Esophagus mucosa (tissue), 1 donor: ENCODE results near the gene WDFY1. TPM values are rescaled to one million over a fixed set of nuclear protein-coding genes. Genes with fewer than 3 reads are reported as not detected.

ENCODE experiments used
- ATAC-seq: fragments of 200-7000 bp; cut with Tn5 transposase; one replicate; pipeline ENCODE4 v1.9.1; 2020
- total RNA-seq: library from RNA; stranded (reverse); gene quantifications from one replicate; pipeline ENCODE4 v1.2.4, GENCODE V29; 2023
- donor health status: DM: yes; HTN: yes; CAD: no.

The WDFY1 gene, protein sequence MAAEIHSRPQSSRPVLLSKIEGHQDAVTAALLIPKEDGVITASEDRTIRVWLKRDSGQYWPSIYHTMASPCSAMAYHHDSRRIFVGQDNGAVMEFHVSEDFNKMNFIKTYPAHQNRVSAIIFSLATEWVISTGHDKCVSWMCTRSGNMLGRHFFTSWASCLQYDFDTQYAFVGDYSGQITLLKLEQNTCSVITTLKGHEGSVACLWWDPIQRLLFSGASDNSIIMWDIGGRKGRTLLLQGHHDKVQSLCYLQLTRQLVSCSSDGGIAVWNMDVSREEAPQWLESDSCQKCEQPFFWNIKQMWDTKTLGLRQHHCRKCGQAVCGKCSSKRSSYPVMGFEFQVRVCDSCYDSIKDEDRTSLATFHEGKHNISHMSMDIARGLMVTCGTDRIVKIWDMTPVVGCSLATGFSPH
- total RNA-seq: 24.9 TPM

DNA sequence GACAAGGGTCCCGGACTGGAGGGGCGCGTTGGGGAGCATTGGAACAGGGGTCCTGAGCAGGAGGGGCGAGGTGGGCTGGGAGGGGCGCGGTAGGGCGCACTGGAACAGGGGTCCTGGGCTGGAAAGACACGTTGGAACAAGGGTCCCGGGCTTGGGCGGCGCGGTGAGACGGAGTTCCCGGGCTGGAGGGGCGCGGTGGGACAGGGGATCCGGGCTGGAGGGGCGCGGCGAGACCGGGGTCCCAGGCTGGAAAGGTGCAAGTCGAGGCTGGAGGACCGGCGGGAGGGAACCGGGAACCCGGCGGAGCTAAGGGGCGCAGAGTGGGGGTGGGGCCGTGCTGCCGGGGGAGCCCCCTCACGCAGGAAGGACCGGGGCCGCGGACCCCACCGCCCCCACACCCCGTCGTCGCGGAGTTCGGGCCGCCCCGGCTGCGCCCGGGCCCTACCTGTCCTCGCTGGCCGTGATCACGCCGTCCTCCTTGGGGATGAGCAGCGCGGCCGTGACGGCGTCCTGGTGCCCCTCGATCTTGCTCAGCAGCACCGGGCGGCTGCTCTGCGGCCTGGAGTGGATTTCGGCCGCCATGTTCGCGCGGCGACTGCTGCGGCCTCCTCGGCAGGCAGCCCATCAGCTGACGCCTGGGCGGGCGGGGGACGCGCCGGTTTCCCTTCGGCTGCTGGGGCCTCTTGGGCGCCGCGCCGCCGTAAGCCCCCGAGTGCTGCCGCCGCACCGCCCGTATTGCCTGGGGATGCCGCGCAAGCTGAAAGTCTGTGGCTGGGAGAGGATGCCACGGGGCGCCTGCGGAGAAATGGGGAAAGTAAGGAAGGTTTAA lies at the start of gene WDFY1:
WDFY1 (minus strand) TSS at position 633 of the 829 bp plus-strand sequence; CDS start at position 582, 51 bp downstream.
- peak; percentile 90 for ATAC-seq

DNA sequence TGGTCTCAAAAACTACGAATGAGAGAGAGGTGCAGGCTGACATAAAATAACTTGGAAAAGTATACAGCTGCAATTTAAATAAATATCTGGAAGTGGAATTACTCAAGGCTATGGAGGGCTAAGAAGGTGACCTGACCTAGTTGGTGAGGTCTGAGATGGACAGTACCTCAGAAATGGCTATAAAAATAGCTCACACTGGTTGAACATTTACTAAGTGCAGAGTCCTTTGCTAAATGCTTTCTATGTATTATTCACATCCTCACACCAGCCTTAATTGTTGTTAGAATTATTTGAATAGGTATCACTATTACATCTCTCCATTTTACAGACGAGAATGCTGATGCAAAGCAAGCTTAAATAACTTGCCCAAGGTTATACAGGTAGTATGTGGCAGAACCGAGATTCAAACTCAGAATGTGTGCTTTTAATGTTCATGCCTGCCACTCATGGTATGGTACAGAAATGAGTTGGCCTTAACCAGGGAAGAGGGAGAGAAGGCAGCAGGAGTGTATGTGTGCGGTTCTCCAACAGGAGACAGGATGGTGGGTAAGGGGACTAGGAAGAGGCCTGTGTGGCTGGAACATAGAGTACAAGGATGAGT lies 49.5 kb upstream of the WDFY1 start:
- no peak for ATAC-seq

DNA sequence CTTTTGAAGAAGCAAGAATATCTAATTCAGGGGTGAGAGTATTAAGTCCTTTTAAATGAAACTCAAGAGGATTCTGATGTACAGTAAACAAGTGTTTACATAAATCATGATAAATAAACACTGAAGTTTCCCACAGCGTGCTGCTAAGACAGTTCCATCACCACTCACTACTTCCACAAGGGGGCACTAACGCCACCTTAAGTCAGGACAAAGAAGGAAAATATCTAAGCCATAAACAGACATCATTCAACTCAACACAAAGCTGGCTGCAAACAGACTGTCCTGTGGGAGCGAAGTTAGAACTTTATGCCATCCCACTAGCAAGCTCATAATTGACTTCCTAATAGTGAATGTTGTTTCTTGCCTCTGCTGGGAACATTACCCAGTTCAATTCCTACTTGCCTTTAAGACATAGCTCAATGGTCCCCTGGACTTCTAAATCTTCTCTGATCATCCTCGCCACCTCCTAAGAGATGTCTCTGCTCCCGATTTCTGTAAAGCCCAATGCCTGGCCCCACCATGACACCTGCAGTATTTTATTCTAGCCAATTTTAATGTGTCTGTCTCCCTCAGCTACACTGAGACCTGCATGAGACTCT lies 48.6 kb upstream of the WDFY1 start:
- ATAC-seq: peak; percentile 75

DNA sequence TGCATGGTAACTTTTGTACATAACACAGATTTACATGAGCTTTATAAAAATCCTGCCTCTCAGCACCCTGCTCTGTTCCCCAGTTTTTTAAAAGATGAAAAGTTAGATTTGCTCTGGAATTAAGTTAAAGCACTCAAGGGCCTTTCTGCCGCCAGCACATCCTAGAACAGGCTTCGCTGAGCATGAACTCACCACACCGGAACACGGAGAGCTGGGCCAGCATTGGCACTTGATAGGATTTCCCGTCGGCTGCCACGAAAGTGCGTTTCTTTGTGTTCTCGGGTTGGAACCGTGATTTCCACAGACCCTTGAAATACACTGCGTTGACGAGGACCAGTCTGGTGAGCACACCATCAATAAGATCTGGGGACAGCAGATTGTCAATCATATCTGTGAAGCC lies 46.5 kb upstream of the WDFY1 start:
- no peak for ATAC-seq

DNA sequence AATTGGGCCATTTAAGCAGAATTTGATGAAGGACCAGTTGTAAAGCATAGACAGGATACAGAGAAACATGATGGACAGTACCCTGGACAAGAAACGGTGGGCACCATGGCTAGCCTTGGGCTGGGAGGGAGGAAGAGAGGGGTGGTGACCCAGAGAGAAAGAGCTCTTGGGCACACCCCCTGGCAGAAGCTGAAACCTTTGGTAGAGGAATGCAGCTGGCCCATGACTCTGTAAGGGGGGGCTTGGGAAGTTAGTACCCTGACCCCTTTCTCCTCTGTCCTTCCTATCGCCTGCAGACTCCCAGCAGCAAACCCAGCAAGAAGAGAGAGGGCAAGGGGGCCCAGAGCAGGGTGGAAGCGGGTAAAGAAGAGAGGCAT lies 44.7 kb upstream of the WDFY1 start:
- no peak for ATAC-seq

DNA sequence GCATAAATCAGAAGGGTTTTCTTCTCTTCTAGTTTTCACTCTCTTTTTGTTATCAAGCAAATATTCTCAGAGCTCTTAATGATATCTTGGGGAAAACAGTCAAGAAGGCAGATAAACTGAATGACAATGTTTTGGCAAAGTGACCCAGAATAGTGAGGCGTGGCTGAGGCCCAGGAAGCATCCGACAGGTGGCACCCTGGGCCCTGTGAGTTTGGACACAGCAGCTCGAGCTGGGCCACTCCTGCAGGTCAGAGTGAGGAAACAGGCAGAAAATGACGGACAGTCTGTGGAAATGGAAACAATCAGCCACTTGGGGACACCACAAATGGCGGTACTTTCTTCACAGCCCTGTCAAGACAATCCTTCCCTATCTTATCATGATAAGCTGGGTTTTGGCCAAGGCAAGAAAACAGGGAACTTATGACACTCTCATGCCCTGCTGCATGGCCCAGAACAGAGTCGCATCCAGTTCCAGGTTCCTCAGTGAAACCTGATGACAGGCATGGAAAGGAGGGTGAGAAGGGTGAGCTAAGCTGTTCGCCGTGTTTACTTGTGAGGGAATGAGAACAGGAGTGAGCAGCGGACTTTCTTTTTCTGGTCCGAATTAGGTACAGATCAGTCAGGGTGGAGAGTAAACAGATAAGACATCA lies 44.2 kb upstream of the WDFY1 start:
- ATAC-seq: no peak

DNA sequence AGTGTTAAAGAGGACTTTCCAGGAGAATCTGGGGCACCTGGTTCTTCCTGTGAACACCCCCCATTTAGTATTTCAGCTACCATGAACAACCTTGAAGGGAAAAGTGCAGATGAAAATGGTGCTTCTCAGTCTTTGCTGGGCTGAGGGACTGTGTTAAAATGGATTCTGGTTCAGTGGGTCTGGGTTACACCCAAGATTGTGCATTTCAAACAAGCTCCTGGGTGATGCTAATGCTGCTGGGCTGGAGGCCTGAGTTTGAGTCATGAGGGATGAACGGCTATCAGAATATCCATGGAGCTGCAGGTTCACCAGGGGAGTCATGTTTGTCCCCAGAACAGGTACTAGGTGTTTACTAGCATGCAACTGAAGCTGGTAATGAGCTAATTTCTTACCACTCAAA lies 36.1 kb upstream of the WDFY1 start:
- no peak for ATAC-seq

DNA sequence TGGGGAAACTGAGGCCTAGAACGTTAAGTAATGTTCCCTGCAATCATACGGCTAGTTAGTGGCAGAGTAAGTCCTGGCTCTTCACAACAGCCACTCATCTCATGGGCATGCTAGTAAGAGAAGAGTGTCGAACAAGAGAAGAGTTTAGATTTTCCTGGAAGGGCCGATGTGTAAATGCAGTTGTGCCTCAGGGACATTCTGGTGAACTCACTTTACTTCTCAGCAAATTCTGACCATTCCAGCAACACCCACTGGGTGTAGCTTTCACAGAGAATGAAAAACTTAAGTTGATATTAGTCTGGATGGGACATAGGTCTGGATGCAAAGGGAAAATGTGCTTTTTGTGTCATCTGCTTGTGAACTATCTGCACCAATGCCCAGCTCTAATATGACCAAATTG lies 35.7 kb upstream of the WDFY1 start:
- ATAC-seq: no peak

DNA sequence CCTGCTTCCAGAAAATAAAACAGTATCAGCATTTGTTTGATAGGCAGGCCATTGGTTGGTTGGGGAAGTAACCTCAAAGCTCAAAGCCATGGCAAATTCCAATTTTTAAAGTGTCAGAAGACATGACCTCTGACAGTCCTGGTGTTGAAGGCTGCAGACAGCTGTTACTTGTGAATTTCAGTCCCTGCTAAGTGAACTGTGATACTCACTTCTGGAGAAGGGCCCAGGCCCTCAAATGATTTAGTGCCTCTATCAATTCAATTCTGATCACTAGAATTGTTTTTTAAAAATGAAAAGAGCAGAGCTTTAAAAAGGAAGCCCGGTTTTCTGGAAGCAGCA lies 35.2 kb upstream of the WDFY1 start:
- ATAC-seq: no peak

DNA sequence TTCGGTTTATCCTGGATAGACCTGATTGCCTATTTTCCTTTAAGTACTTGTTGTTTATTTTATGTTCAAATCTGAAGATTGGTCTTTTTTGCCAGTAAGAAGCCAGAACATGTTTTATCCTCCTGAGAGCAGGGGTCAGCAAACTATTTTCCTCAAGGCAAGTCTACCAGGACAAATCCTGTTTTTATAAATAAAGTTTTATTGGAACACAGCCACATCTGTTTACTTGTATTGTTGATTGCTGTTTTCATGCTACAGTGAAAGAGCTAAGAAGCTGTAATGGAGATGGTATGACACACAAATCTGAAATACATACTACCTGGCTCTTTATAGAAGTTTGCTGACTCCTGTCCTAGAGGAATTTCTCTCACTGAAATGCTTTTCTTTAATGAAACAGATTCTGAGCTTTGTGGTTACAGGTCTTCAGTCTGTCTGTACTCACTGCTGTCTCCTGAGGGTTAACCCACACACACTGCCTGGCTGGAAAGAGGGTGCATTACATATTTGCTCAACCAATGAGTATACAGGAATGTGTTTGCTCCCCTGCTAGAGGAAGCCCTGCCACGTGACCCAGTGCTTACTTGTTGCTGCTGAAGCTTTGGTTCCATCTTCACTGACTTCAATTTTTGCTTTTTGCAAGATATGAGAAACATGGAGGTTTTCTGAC lies 34.7 kb upstream of the WDFY1 start:
- ATAC-seq: no peak

DNA sequence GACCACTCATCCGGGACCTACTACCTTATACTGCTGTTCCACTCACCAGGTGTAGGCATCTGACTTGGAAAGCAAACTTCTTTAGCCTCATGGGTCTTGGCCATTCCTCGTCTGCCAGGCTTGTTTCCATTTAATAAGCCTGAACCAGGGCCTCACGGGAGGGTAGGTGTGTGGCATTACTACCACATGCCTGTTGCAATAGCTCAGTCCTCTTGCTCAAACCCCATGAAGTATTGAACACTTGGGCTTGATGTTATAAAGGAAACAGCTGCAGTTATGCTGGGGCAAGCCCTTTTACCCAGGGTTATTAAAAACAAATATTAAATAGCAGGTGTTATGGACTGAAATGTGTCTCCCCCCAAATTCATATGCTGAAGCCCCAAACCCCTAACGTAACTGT lies 33.3 kb upstream of the WDFY1 start:
- ATAC-seq: no peak

DNA sequence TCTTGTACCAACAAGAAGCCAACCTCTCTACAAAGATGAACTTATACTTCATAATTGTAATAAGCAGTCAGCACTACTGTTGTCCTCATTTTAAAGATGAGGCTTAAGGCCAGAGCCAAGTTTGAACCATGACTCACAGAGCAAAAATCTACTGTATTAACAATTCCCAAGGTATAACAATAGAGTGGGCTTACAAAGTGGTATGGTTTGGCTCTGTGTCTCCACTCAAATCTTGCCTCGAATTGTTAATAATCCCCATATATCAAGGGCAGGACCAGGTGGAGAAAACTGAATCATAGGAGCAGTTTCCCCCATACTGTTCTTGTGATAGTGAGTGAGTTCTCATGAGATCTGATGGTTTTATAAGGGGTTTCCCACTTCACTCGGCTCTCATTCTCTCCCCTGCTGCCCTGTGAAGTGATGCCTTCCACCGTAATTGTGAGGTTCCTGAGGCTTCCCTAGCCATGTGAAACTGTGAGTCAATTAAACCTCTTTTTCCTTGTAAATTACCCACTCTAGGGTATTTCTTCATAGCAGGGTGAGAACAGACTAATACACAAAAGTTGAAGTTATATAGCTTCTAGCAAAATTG lies 31.6 kb upstream of the WDFY1 start:
- peak; percentile 85 for ATAC-seq

DNA sequence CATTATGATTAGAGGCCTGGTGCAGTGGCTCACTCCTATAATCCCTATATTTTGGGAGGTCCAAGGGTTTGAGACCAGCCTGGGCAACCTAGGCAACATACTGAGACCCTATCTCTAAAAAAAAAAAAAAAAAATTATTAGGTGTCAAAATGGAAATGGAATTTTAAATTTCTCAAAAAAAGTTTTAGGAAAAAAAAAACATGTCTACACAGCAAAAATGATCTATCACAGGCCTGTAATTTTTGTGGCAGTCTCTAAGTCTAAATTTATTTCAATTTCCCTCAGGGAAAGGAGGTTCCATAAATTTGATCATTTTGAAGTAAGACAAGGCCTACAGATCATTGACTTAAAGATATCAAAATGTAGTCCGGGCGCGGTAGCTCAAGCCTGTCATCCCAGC lies 28.5 kb upstream of the WDFY1 start:
- ATAC-seq: no peak

DNA sequence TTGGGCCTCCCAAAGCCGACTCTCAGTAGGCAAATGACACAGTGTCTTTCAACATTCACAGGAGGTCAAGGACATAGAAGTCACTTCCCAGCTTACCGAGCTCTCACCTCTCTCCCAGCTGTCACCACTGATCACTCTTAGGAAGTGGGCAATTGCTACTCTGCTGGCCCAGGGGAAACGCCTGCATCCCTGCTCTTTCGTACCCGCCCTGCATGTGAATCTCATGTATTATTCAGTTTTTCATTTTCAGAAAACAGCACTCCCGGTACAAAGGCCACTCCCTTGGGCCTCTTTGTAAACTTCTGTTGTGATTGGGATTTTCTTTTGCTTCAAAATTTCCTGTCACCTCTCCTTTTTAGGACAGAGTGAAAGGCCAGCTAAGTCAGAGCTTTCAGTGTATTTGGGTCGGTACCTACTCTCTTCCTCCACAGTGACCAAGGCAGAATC lies 27.5 kb upstream of the WDFY1 start:
- ATAC-seq: no peak

DNA sequence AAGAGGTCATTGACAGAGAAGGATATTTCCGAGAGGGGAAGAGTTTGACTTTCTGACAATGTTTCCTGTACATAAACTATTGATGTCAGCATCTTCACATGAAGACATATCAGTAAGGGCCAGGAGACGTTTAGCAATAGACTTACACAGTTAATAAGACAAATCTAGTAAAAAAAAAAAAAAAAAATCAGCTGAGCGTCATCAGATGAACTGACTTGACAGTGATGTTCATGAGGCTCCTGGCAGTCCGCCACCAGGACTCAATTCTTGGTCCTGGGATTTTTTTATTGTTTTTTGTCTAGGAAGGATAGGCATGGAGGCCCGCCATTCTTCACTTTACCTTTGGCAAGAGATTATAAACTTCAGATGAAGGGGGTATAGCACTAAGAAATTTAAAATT lies 26.6 kb upstream of the WDFY1 start:
- no peak for ATAC-seq

DNA sequence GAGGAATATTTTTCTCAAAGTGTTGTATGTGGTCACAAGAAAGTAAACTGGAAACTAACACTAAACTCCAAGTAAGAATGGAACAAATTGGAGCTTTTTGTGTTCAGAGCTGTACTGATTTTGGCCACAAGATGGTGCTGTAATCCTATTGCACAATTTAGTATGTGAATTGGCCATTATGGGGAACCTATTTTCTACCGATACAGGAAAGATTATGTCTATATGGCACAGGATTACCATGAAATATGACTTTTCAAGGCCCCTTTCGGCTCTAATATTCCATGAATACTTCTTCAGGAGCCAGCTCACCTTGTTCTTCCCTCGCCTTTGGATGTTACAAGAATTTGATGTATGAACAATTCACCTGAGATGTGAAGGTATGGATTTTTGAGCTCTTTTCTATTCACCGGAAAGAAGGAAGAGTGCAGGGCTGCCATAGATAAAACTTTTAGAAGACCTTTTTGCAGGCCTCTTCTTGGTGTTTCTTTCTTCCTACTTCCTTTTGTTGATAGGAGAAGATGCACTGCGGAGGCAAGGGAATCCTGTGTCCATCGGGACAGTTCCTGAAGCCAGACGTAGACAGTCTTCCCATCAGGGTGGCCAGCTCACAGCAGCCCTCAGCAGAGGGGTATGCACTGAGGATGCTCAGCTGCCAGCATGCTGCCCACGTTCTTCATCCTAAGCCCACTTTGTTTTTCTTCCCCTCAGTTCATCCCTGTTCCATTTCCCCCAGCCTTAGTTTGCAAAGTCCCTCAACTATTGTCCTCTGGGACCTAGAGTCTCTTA lies 25.4 kb upstream of the WDFY1 start:
- peak; percentile 71 for ATAC-seq

DNA sequence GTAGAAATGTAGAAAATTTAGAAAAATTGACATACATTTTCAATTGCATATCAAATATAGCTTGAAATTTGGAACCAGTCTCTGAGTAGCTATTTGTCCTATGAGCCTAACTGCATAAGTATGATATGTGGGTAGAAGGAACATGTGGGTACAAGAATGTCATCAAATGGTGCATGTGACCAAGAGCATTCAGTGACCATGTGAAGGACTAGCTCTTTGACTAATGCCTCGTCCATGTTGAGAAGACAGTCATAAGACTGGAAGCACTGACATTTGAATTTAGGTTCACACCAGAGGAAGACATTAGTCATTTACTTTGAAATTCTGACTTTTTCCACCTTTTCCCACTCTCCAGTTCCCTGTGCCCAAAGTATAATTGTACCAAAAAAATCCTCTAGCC lies 24.7 kb upstream of the WDFY1 start:
- ATAC-seq: no peak

DNA sequence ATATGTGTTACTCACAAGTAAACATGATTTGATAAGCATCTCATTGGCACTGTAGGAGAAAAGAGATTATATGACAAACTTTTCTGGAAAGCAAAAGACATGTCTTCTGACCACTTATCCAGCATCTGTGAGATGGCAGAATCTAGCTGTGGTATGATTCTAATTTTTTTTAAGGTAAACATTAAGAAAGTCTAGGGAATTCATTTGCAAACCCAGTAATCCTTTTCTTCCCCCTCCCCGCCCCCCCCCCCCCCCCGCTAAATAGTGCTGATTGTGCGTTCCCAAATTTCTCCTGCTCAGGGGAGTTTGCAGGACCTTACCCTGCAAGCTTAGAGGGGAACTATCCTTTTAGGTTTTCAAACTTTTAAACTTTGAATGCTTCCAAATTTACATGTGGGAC lies 24.2 kb upstream of the WDFY1 start:
- no peak for ATAC-seq

DNA sequence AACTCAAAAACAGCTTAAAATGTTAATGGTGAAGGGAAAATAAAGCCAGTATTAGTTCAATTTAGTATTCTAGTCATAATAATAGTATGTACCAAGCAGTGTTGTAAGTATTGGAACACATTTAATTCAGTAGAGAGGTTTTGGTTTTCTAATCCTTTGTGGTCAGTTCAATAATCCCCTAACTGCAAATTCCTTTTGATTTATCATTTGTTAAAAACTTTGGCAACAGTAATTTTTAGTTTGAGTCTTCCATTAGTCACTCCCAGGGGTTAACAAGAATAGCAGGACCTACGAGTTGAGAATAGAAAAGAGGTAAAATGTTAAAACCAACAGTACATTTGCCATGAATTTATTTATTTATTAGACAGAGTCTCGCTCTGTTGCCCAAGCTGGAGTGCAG lies 22.8 kb upstream of the WDFY1 start:
- ATAC-seq: no peak

DNA sequence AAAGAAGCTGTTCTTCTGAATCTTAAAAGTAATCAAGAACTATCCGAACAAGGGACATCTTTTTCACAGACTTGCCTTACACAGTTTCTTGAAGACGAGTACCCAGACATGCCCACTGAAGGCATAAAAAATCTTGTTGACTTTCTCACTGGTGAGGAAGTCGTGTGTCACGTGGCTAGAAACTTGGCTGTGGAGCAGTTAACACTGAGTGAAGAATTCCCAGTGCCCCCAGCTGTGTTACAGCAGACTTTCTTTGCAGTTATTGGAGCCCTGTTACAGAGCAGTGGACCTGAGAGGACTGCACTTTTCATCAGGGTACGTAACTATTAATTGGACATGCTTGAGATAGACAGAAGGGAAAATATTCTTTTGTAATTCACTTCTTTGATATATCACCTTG lies 14.6 kb upstream of the WDFY1 start:
- ATAC-seq: no peak
